Uterine smooth muscle cell (primary cell): ENCODE results near the gene FLT4. TPM values are rescaled to one million over a fixed set of nuclear protein-coding genes. Genes with fewer than 3 reads are reported as not detected.

Experiments
- total RNA-seq: library from RNA; depleted of rRNA; stranded (reverse); fragments of >200 nt; gene quantifications from 2 replicates; pipeline ENCODE4 v1.2.3, GENCODE V29; 2014

Gene FLT4
- 0.11 and 0.25 TPM in 2 replicates for total RNA-seq

DNA sequence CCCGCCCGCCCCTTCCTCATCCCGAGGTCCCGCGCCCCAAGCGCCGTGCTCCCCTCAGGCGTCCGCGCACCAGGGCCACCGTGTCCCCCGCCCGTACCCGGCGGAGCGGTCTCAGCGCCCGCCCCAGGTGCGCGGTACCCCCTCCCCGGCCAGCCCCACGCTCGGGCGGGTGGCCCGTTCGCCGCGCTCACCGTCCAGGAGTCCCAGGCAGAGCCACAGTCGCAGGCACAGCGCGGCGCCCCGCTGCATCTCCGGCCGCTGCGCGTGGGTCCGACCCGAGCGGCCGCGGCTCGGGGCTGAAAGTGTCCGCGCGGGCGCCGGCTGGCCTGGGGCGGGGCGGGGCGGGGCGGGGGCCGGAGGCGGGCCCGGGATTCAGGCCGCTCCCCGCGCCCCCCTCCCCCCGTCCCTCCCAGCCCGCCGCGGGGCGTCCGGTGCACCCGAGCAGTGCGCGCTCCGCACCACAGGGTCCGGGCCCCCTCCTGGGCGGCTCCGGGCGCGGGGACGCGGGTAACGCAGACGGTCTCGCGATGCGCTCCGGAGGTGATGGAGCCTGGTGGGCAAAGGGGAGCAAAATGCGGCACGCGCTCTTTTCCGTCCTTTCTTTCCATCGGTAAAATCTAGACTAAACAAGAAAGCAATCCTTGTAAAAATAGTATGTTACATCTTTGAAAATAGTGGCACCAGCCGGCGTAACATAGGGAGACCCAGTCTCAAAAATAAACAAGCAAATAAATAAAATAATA is at the start of gene FLT4:
FLT4 (minus strand) TSS at position 304 of the 743 bp plus-strand sequence; CDS start at position 249, 55 bp downstream.

DNA sequence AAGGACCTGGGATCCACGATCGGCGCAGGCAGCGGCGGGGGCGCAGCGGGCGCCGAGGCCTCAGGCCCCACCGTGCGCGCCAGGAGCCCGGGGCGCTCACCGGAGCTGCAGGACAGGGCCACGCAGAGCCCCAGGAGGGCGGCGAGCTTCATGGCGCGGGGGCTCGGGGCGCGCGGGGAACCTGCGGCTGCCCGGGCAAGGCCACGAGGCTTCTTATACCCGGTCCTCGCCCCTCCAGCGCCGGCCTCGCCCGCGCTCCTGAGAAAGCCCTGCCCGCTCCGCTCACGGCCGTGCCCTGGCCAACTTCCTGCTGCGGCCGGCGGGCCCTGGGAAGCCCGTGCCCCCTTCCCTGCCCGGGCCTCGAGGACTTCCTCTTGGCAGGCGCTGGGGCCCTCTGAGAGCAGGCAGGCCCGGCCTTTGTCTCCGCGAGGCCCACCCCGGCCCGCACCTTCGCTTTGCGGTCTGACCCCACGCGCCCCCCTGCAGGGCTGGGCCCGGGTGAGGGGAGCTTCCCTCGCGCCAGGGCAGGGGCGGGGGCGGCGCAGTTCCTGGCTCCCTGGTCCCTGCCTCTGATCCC is 58.0 kb downstream of the FLT4 start, which contains the start of gene SCGB3A1:
SCGB3A1 (minus strand) TSS at position 189 of the 577 bp plus-strand sequence; CDS start at position 152, 37 bp downstream.

Other genes starting within 250 kb of the FLT4 start
- gene CNOT6, start 155.2 kb downstream of the FLT4 start, total RNA-seq: 11.7 and 14.8 TPM in 2 replicates
- gene SCGB3A1, start 58.1 kb downstream of the FLT4 start, total RNA-seq: not detected in 2 replicates
- not detected in 2 replicates for gene OR2Y1, start 90.5 kb upstream of the FLT4 start, total RNA-seq
- gene MGAT1, start 153.2 kb upstream of the FLT4 start, total RNA-seq: 81.0 and 89.9 TPM in 2 replicates
- 20.1 and 24.1 TPM in 2 replicates for gene ZFP62, start 211.7 kb upstream of the FLT4 start, total RNA-seq
- not detected in 2 replicates for gene BTNL8, start 249.6 kb upstream of the FLT4 start, total RNA-seq